Stimulated activated CD8-positive, alpha-beta memory T cell treated with anti-CD3 and anti-CD28 coated beads, Interleukin-7, amount 100 ng/mL, for 24 hours (primary cell): ENCODE data around the gene BEX4.
A peak's percentile ranks its signal among the peaks of the same experiment; 100 is the strongest.

Experiments
- DNase-seq: peaks from one replicate; pipeline ENCODE4 v3.0.0-alpha.2; 2020; ENCODE audit warnings: low read depth

BEX4 gene

DNA sequence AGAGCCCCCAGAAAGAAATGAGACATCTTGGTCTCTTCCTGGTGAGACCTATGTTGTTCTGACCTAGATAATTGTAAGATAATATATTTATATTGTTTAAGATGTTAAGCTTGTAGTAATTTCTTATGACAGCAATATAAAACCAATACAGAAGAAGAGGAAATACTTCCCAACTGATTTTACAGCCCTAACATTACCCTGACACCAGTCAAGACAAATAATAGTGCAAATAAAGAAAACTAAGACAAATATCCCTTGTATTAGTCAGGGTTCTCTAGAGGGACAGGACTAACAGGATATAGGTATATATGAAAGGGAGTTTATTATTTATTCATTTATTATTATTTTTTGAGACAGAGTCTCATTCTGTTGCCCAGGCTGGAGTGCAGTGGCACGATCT, 21.4 kb downstream of the BEX4 start:
- DNase-seq = no peak

DNA sequence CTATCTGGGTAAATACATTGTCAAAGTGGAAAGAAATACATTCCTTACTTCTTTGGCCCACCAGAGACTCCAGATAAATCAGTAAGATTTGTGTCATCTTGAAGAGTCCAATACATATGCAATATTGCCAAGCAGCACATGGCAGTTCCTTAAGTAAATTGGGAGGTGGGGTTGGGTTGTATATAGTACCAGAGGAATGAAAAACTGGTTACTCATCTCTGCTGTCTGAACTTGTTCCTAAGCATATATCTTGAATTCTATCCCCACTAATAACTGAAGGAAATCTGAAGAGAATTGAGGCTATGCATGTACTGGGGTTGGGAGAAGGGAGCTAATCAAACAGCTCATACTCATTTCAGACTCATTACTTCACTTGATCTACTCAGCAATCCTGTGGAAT, 25.2 kb downstream of the BEX4 start:
- no peak for DNase-seq

DNA sequence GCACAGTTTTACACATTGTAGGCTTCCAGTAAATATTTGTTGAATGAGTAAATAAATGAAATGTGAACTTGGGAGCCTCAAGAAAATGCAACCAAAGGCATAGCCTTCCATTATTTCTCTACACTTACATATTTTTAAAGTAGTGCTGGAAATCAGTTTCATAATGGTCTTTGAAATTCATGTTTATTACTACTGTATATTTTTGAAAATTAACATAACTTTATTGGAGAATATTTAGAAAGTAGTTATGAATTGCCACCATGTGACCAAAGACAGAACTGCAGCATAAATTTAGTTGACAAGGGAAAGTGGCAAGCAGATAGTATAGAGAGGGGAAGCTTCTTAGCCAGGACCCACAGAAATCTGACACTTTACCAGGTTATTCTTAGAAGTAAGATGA, 33.6 kb downstream of the BEX4 start:
- DNase-seq = no peak

DNA sequence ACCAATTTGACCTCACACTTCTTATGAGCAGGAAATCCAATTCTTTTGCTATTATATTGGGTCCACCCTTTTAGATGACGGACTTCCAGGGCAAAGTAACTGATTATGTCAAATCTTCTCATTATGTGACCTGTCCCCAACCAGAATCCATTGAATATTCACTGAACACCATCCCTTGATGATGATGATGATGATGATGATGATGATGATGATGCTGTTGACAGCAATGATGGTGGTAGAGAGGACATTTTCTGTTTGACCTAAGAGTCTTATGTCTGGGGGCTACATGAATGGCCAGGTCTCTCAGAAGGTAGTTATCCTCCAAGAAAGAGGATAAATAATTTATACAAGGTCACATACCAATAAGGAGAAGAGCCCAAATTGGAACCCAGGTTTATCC, 34.9 kb downstream of the BEX4 start:
- DNase-seq = no peak

DNA sequence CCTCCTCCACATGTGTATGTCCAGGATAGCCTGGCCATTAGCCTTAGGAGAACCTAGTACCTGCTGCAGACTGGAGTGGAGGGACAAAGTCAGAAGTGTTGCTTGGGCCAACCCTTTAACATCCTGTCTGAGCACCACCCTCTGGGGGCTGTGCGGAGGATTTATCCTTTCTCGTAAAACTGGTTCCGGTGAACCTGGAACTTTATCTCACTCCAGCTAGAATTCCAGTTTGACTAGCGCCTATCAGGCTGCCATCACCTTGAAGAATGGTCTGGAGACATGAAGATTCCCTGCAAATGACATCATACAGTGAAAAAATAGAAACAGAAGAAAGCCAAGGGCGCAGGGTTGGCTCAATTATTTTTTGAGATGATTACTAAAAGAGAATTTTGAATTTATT, 36.1 kb downstream of the BEX4 start:
- no peak for DNase-seq

DNA sequence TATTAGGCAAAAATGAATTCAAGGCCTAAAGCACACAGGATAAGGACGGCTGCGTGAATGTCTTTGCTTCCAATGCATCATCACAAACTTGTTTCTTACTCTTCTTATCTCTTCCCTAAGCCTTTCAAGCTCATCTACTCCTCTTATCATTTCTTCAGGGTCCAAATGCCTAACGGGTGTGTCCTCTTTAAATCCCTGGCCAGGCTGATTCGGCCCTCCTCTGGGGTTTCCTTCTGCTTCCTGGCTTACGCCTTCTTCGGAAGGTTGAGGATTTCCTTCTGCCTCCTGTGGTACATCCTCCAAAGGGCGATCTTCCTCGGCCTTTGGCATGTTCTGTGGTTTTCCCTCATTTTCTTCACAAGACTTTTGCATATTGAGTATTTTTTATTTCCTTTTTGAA, 38.7 kb downstream of the BEX4 start:
- no peak for DNase-seq

DNA sequence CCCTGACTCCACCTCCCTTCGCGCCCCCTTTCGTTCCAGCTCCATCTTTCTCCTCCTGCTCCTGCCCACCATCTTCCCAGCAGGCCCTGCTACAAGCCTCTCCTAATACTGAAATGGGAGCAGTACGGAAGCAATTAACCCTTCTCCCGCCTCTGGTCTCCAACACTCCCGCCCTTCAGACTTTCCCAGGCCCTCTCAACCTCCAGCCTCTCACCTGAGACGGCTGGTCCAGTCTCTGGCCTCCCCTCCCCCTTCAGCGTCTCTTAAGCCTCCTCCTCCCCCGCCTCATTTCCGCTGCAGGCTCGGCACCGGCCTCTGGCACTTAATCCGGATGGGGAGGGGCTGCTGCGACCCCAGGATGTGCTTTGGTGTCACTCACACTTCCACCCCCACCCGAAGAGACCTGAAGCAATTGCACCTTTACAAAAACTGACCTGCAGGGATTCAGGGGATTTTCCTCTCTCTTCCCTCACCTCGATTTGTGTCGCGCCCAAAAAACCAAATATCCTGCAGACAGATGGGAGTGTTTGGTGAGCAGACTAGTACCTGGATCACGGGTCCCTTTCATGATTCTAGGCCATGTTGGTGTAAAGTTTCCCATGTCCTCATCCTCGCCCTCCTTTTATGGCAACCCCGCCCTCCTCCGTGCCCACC, 39.4 kb downstream of the BEX4 start:
- no peak for DNase-seq

DNA sequence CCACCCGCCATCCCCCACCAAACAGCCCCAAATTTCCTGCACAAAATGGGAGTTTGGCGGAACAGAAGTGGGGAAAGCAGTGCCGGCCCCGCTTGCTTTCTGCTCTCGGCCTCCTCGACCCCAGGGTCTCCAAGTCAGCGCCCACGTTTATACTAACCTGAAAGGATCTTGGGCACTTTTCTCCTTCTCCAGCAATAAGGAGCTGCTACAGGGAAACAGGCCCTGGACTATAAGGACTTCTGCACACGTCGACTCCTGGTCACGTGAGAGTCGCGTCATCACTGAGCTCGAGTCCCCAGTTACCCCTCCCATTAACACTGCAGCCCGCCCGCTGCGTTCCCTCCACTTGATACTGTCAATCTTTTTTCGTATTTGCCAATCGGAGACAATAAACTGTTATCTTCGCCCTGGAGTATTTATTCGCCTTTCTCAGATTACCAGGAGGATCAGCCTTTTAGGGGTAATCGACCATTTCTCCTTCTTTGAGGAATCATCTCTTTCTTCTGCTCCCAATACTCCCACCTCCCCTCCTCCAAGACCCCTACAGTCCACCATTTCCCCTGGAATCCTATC, 40.1 kb downstream of the BEX4 start, which contains the start of gene TCEAL8:
Gene TCEAL8, minus strand, starts transcription at position 235 of the 573 bp plus-strand sequence. CDS start 1,176 bp downstream, outside the sequence.
- DNase-seq = peak; percentile 21

DNA sequence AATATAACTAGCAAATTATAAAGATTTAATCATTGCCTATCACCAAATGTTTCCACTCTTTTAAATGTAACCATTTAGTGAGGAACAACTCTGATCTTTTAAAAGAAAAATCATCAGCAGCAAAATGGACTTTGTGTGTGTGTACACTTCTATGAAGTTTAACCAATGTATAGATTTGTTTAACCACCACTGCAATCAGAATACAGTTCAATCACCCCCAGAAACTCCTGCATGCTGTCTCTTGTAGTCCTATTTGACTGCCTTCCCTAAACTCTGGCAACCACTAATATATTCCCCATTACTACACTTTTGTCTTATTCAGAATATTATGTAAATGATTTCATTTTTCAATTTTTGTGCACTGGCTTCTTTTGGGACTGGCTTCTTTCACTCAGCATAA, 41.7 kb downstream of the BEX4 start:
- no peak for DNase-seq

DNA sequence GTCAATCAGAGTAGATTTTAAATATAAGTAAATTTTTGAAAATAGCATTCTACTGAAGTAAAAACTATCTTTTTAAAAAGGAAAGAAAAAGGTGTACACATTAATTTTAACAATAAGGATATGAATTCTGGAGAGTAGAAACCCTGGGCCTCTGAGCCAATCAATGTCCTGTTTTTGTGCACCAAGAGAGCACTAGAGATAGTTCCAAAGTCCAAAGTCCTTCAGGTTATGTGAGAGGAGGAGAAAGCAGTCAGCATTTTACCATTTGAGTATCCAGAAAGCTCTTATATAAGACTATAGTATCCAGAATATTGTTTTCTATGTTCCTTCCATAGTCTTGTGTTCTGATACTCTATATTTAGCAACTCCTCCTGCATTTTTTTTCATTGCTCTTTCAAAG, 43.4 kb downstream of the BEX4 start:
- DNase-seq = no peak
